GOT3 (cell line): ENCODE data around the gene DOCK9.
"Not testable (repeated sequence)": the region's sequence is repeated elsewhere in the genome, so short reads cannot be mapped to it uniquely, and the experiment has no call there.

Source experiments
- DNase-seq: peaks from one replicate; lab custom pipeline; 2025; ENCODE audit warnings: mixed read lengths; lab: John Stamatoyannopoulos, UW

Gene DOCK9

GRCh38 chr13:98822225-98822606 is 155.6 kb downstream of the DOCK9 start:
- no peak for DNase-seq

GRCh38 chr13:98821372-98822224 is 156.3 kb downstream of the DOCK9 start:
- no peak for DNase-seq

GRCh38 chr13:98820744-98821371 is 157.0 kb downstream of the DOCK9 start:
- no peak for DNase-seq

- DNase-seq, result no peak
Observed at GRCh38 chr13:98820300-98820699, 157.6 kb downstream of the DOCK9 start.

GRCh38 chr13:98819382-98820010 is 158.4 kb downstream of the DOCK9 start:
- no peak for DNase-seq

GRCh38 chr13:98816406-98816805 is 161.5 kb downstream of the DOCK9 start:
- DNase-seq, result no peak

- DNase-seq, result no peak
Observed at GRCh38 chr13:98813993-98814392, 163.9 kb downstream of the DOCK9 start.

GRCh38 chr13:98812186-98812790 is 165.6 kb downstream of the DOCK9 start:
- not testable (repeated sequence) for DNase-seq

GRCh38 chr13:98810746-98811145 is 167.1 kb downstream of the DOCK9 start:
- no peak for DNase-seq

GRCh38 chr13:98809345-98809777 is 168.5 kb downstream of the DOCK9 start:
- no peak for DNase-seq

- no peak for DNase-seq
Observed at GRCh38 chr13:98807774-98808173, 170.1 kb downstream of the DOCK9 start.

GRCh38 chr13:98804336-98804855 is 173.5 kb downstream of the DOCK9 start:
- no peak for DNase-seq

GRCh38 chr13:98803921-98804320 is 173.9 kb downstream of the DOCK9 start:
- DNase-seq, result no peak

GRCh38 chr13:98803111-98803561 is 174.7 kb downstream of the DOCK9 start:
- DNase-seq, result no peak

- no peak for DNase-seq
Observed at GRCh38 chr13:98802559-98802958, 175.3 kb downstream of the DOCK9 start.

- no peak for DNase-seq
Observed at GRCh38 chr13:98801626-98802418, 176.0 kb downstream of the DOCK9 start.

GRCh38 chr13:98800078-98800477 is 177.8 kb downstream of the DOCK9 start:
- DNase-seq, result no peak

- no peak for DNase-seq
Observed at GRCh38 chr13:98798849-98799645, 178.8 kb downstream of the DOCK9 start.

GRCh38 chr13:98797456-98797855 is 180.4 kb downstream of the DOCK9 start:
- DNase-seq, result no peak

- DNase-seq, result no peak
Observed at GRCh38 chr13:98796798-98797197, 181.1 kb downstream of the DOCK9 start.

GRCh38 chr13:98796191-98796590 is 181.7 kb downstream of the DOCK9 start:
- no peak for DNase-seq
